D341Med (cell line): Measurements from ENCODE around the gene LUC7L2.
"Not testable (repeated sequence)": the region's sequence is repeated elsewhere in the genome, so short reads cannot be mapped to it uniquely, and the experiment has no call there.

Source experiments
- DNase-seq: peaks from one replicate; pipeline ENCODE4 v3.0.0; 2012; ENCODE audit warnings: low spot score

The LUC7L2 gene

DNA sequence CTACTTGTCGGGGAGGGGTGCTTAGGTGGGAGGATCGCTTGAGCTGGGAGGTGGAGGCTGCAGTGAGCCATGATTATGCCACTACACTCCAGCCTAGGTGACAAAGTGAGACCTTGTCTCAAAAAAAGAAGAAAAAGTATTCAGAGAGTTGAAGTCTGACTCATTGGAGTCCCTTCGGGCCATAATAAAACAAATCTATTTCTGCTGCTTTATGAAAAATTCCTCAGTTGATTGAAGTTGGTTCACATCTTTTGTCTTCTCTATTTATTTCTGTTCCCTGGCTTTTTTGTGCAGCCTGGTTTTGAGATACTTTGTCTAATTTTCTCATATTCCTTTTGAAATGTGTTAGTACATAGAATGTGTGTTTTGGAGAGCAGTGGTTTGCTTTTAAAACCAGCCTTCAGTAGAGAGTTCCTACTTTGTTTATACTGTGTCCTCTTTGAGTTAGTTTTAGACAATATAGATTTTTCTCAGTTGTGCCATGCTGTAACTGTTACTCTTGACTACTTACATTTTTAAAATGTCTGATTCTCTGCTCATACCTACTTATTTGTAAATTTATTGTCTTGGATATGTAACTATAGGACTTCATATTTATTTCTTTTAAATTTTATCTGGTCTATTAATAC lies 36.7 kb downstream of the LUC7L2 start:
- DNase-seq = no peak

DNA sequence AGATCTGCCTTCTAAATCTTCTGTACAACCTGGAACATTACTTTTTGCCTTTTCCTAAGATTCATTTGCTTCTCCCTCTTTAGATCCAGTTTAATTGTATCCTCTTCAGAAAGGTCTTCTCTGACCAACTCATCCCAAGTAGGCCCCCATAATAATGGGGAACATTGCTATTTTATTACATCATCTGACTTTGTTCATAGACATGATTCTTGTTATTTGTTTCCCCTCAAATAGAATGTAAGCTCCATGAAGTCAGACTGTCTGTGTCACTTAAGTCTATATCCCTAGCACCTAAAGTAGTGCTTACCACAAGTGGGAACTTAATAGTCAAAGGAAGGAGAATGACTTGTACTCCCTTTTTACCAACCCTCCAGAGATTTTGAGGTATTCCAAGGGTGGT lies 37.5 kb downstream of the LUC7L2 start:
- DNase-seq = no peak

DNA sequence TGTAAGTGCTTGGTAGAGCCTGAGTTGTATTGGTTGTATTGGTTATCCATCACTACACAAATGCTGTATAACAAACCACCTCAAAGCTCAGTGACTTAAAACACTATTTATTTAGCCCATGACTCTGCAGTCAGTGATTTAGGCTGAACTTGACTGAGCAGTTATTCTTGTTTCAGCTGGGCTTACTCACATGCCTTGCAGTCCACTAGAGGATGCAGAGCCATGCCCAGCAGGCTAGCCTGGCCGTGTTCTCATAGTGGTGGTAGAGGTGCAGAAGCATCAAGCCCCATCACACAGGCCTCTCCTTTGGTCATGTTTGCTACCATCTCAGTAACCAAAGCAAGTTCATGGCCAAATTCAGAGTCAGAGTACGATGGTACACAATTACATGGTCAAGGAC lies 43.9 kb downstream of the LUC7L2 start:
- DNase-seq = no peak

DNA sequence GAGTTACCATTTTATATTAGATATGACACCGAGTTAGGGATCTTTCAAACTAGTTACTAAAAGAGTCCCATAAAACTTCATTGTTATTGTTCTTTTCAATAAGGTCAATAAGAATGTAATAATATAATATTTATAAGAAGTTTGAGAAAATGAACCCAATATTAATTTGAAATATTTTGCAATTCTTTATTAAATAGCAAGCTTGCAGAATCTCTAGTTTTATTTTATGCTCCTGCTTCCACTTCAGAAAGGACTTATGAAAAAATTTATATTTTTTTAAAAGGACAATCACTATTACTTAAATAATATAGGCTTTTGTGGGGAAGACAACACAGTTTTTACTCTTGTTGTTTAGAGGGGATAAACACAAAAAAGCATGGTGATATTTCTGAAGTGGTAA lies 47.9 kb downstream of the LUC7L2 start:
- DNase-seq = no peak

DNA sequence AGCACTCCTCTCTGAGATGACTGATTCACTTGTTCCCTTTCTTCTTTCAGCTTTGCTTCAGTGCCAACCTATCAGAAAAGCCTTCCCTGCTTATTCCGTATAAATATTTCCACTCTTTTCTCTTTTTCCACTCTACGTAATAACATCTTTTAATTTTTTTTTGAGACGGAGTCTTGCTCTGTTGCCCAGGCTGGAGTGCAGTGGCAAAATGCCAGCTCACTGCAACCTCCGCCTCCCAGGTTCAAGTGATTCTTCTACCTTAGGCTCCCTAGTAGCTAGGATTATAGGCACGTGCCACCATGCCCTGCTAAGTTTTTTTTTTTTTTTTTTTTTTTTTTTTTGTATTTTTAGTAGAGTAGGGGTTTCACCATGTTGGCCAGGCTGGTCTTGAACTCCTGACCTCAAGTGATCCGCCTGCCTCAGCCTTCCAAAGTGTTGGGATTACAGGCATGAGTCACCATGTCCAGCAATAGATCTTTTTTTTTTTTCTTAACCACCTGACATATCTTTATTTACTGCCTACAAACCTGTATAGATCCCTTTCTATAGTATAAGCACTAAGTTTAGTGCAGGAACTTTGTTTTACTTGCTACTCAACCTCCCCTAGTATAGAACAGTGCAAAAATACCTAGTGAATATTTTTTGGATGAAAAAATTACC lies 55.2 kb downstream of the LUC7L2 start:
- DNase-seq = not testable (repeated sequence)

DNA sequence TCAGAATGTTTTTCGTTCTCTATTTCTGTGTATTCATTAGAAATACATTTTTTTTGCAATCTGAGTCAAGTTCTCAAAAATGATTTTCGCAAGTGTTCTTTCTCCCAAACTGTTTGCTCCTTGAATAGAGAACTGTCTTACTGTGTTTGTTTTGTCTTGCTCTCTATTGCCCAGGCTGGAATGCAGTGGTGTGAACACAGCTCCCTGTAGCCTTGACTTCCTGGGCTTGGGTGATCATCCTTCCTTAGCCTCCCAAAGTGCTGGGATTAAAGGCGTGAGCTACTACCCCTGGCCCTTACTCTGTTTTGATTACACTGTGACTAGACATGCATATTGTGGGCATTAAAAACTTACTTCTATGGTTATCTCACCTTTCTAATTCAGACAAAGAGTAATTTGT lies 56.7 kb downstream of the LUC7L2 start:
- DNase-seq = no peak

DNA sequence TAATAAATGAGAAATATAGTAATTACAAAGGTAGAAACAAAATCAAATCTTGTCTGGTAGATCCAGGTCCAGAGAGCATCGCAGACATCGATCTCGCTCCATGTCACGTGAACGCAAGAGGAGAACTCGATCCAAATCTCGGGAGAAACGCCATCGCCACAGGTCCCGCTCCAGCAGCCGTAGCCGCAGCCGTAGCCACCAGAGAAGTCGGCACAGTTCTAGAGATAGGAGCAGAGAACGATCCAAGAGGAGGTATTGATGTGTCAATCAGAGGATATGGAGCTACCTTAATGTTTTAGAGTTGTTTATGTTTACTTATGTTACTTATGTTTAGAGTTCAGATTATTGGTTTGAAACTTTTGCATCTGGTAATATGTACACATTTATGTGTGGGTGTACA lies 57.8 kb downstream of the LUC7L2 start:
- DNase-seq = no peak

DNA sequence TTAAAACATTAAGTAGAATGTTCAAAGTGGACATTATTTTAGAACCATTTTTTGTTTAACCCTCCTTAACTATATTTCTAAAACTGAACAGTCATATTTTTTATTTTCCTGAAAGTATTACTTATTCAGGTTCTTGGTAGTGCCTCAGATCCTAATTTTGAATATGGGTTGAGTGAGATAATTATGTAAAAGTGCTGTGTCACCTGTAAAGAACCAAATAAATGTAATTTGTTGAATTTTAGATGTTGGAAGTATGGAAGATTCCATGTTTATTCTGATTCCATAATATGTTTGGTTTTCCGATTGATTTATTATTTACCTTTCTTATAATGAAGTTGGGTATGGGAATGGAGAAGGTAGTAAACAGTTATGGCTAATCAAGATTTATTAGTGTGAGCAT lies 61.4 kb downstream of the LUC7L2 start:
- no peak for DNase-seq

DNA sequence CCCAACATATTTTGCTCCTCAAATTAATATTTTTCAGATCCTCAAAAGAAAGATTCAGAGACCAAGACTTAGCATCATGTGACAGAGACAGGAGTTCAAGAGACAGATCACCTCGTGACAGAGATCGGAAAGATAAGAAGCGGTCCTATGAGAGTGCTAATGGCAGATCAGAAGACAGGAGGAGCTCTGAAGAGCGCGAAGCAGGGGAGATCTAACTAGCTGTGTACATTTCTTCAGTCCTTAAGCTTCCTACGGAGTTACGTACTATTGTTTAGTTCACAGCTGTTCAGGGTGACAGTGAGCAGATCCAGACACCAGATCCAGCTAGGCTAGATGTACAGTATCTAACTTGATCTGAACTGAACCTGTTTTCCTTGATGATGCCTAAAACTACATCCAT lies 62.4 kb downstream of the LUC7L2 start:
- DNase-seq = no peak

DNA sequence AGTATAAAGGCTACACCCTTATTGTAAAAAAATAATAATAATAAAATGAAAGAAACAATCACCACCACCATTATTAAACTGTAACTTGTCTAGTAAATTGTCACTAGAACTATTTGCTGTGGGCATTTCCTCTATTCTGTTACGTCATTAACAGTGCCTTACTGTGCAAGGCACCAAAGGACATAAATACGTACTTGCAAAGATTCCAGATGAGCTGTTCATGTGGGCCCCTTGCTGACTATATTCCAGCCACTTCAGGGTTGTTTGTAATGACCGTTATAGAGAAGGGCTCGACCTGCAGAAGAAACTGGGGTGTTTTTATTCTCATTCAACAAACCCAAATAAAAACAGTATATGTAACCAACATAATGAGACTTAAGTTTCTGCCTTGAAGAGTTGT lies 63.4 kb downstream of the LUC7L2 start:
- no peak for DNase-seq

DNA sequence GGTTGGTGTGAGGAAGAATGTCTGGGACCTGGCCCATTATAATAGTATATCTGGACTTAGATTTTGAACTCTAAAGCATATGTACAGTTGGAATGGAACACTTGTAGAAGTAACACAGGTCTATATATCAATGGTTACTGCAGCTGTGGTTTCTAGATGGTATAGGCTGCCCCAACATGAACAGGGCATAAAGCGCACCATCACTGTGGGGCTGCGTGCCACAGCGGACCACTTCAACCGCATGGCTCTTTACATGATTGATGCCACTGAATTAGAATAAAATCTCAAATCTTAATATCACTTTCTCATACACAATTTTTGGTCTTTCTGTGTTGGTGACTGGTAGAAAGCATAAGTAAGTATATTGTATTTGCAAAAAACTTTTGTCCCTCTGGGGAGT lies 64.3 kb downstream of the LUC7L2 start:
- DNase-seq = no peak

DNA sequence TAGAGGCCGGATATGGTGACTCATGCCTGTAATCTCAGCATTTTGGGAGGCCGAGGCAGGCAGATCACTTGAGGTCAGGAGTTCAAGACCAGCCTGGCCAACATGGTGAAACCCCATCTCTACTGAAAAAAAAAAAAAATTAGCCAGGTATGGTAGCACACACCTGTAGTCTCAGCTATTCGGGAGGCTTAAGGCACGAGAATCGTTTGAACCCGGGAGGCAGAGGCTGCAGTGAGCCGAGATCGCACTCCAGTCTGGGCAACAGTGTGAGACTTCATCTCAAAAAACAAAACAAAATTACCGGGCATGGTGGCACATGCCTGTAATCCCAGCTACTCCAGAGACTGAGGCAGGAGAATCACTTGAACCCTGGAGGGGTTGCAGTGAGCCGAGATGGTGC lies 66.0 kb downstream of the LUC7L2 start:
- not testable (repeated sequence) for DNase-seq

DNA sequence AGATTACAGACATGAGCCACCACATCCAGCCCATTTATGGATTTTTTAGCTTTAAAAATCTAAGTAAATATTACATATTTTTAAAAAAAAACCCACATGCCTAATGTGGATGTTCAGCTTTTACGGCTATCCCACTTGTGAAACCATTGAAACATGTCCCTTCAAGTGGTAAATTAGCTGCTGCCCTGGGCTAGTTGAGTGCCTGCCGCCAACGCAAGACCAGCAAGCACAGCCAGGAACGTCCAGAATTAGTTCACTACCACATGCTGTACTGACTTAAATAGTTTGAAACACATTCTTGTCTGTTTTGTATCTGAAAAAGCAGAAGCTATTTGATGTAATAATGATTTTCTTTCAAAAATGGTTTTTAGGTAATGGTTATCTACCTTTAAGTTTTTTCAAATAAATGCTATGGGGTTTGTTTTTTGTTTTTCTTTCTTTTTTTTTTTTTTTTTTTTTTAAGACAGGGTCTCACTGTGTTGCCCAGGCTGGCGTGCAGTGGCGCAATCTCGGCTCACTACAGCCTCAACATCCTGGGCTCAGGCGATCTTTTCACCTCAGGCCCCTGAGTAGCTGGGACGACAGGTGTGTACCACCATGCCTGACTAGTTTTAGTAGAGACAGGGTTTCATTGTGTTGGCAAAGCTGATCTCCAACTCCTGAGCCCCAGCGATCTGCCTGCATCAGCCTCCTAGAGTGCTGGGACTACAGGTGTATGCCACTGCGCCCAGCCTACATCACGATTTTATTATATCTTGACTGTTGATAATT lies 66.7 kb downstream of the LUC7L2 start:
- DNase-seq = no peak

DNA sequence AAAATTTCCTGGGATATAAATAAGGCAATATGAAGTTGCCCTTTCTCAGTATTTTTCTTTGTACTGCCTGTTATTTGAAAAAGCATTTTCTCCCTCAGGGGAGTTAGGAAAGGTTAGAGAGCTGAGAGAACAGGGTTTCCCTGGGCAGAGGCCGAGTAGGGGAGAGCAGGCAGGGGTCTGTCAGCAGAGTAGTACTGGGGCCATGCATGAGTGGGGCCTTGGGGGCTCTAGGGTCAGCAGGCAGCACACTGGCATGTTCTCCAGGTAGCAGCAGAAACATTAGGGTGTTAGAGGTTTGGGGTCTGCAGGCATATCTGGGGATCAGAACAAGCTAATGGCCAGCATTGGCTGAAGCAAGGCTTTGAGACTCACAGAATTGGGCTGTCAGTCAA lies 67.3 kb downstream of the LUC7L2 start:
- no peak for DNase-seq

DNA sequence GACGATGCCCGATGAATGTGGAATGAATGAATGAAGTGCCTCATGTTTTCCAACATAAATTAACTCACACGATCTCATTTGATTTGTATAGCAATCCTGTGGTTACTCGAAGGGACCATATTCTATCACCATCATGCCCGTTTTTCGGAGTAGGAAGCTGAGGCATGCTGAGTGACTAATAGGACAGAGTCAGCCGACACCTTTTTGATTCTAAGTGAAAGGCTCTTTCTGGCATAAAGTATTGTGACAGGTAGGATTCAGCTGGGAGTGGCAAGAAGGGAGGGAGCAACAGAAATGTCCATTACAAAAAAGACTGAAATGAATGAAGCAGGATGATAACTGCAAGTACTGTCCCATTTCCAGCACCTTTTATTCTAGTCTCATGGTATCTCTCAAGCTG lies 68.1 kb downstream of the LUC7L2 start:
- no peak for DNase-seq

DNA sequence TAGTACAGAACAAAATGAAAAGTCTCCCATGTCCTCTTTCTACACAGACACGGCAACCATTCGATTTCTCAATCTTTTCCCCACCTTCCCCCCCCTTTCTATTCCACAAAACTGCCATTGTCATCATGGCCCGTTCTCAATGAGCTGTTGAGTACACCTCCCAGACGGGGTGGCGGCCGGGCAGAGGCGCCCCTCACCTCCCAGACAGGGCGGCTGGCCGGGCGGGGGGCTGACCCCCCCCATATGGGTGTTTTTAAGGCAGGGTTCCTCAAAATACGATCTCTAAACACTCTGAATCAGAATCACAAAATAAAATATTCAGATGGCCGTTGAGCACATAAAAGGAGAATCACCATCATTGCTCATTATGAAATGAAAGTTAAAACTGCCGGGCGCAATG lies 70.0 kb downstream of the LUC7L2 start:
- not testable (repeated sequence) for DNase-seq

DNA sequence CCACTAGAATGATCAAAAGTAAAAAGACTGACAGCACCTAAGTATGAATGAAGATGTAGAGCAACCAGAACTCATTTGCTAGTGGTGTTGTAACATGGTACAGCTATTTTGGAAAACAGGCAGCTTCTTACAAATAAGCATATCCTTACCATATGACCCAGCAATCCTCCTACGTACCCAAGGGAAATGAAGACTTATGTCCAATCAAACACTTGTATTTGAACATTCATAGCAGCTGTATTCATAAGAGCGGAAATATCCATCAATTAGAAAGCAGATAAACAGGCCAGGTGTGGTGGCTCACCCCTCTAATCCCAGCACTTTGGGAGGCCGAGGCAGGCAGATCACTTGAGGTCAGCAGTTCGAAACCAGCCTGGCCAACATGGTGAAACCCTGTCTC lies 70.7 kb downstream of the LUC7L2 start:
- no peak for DNase-seq

DNA sequence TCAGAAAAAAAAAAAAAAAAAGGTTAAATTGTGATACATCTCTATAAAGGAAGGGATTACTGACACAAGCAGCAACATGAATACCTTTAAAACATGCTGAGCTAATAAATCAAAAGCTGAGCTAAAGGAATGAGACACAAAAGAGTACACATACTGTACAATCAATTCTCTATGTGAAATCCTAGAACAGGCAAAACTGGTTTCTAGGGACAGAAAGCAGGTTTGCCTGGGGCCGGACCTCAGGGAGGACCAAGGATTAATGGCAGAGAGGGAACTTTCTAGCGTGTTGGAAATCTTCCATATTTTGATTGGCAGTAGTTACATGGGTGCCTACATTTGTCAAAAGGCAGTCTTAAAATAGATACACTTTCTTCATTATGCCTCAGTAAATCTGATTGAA lies 71.3 kb downstream of the LUC7L2 start:
- no peak for DNase-seq

DNA sequence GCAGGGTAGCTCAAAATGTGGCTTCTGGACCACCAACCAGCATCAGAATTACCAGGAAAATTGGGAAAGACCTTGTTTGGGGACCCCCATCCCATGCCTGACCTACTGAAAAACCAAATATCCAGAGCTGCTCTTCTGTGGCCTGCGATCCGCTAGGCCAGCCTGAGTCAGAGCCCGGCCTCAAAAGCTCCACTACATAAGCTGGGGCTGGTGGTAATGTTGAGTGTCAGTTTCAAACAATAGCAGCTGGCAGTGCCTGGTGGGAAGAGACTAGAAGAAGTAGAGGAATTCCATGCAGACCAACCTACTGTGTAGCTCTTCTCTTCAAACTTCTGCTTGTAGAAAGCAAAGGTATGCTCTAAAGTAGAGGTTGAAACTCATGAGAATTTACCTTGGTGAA lies 71.8 kb downstream of the LUC7L2 start:
- no peak for DNase-seq

DNA sequence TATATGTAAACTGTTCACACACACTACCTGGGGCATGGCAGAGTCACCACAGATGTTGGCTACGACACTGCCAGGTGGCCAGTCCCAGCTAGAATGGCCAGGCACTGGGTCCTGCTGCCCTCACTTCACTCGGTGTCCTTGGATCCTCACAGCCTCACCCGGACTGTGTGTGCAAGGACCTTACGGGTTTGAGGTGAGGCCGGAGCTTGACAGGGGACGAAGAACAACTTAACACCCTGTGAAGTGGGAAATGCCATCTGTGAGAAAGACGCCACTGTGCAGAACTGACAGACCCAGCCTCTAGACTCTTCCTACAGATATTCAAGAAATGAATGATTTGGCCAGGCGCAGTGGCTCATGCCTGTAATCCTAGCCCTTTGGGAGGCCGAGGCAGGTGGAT lies 77.1 kb downstream of the LUC7L2 start:
- DNase-seq = no peak

DNA sequence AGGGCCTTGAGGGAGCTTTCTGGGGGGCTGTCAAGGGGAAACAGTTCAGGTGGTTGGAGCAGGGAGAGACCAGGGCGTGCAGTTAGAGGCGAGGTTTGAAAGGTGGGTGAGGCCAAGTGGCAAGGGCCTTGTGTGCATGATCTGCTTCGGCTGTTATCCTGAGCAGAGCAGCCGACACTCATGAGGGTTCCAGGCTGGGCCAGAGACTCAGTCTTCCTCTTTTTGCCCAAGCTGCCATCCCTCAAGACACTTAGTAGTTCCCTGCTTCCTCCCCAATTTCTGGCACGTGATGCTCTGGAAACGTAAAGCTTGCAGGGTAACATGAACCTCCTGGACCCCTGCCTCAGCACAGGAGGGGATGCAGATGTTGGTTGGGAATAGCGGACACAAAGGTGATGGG lies 79.7 kb downstream of the LUC7L2 start:
- DNase-seq = no peak

DNA sequence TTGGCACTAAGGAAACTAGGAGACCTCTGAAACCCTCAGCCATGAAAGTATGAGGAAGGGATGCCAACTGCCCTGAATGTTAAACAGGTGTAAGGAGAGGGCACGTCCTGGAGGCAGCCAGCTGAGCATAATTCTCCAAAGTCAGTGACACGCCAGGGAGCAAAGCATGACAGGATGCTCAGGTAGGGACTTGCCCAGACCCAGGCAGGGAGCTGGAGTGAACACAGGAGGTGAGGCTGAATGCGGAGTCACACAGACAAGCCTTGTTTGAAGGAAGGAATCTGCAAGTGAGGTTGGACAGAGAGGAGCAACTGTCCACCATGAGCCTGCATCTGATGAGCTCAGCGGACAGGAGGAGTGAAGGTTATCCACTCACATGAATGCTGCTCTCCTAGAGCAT lies 82.3 kb downstream of the LUC7L2 start:
- DNase-seq = no peak

DNA sequence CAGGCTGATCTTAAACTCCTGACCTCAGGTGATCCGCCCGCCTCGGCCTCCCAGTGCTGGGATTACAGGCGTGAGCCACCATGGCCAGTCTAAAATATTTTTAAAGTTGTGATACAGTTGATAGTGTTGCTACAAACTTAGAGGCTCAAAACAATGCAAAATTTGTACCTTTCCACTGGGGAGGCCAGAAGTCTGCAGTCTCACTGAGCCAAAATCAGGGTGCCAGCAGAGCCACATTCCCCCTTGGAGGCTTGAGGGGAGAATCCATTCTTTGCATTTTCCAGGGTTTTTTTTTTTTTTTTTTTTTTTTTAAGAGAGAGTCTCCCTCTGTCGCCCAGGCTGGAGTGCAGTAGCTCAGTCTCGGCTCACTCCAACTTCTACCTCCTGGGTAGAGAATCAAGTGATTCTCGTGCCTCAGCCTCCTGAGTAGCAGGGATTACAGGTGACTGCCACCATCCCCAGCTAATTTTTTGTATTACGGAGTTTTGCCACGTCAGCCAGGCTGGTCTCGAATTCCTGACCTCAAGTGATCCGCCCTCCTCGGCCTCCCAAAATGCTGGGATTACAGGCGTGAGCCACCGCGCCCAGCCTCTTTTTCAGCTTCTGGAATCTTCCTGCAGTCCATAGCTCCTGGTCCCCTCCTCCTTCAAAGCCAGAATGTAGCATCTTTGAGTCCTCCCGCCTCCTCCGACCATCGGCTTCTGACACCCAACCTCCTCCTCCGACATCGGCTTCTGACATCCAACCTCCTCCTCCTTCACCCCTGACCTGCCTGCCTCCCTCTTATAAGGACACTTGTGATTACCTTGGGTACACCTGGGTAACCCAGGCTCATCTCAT lies 86.6 kb downstream of the LUC7L2 start:
- no peak for DNase-seq
